Measurements from ENCODE around the gene NFAT5.
"Not testable (repeated sequence)": the region's sequence is repeated elsewhere in the genome, so short reads cannot be mapped to it uniquely, and the experiment has no call there.

NFAT5 gene

GRCh38 chr16:69565671-69566239 lies at the start of gene NFAT5:
TSS of gene NFAT5 (plus strand) at chr16:69565966. CDS start at chr16:69566302, 336 bp downstream.
- DNase-seq (ENCODE audit: low read depth) = peak; percentile 89

- not testable (repeated sequence) for DNase-seq (ENCODE audit: low read depth)
Observed at GRCh38 chr16:69517914-69518313, 47.9 kb upstream of the NFAT5 start.

GRCh38 chr16:69520413-69520799 lies 45.4 kb upstream of the NFAT5 start:
- no peak for DNase-seq (ENCODE audit: low read depth)

- DNase-seq (ENCODE audit: low read depth) = no peak
Observed at GRCh38 chr16:69520800-69521602, 44.8 kb upstream of the NFAT5 start.

GRCh38 chr16:69522041-69522578 lies 43.7 kb upstream of the NFAT5 start:
- DNase-seq (ENCODE audit: low read depth) = no peak

GRCh38 chr16:69522732-69523404 lies 42.9 kb upstream of the NFAT5 start:
- DNase-seq (ENCODE audit: low read depth) = no peak

- no peak for DNase-seq (ENCODE audit: low read depth)
Observed at GRCh38 chr16:69523566-69524305, 42.0 kb upstream of the NFAT5 start.

GRCh38 chr16:69526831-69527655 lies 38.7 kb upstream of the NFAT5 start:
- no peak for DNase-seq (ENCODE audit: low read depth)

GRCh38 chr16:69531988-69532387 lies 33.8 kb upstream of the NFAT5 start:
- DNase-seq (ENCODE audit: low read depth) = no peak

GRCh38 chr16:69532641-69533455 lies 32.9 kb upstream of the NFAT5 start:
- no peak for DNase-seq (ENCODE audit: low read depth)

- no peak for DNase-seq (ENCODE audit: low read depth)
Observed at GRCh38 chr16:69534720-69535119, 31.0 kb upstream of the NFAT5 start.

GRCh38 chr16:69535123-69536050 lies 30.4 kb upstream of the NFAT5 start:
- no peak for DNase-seq (ENCODE audit: low read depth)

- no peak for DNase-seq (ENCODE audit: low read depth)
Observed at GRCh38 chr16:69537706-69538080, 28.1 kb upstream of the NFAT5 start.

GRCh38 chr16:69538808-69539207 lies 27.0 kb upstream of the NFAT5 start:
- no peak for DNase-seq (ENCODE audit: low read depth)

GRCh38 chr16:69542974-69543373 lies 22.8 kb upstream of the NFAT5 start:
- DNase-seq (ENCODE audit: low read depth) = no peak

- no peak for DNase-seq (ENCODE audit: low read depth)
Observed at GRCh38 chr16:69544088-69544487, 21.7 kb upstream of the NFAT5 start.

GRCh38 chr16:69546663-69547062 lies 19.1 kb upstream of the NFAT5 start:
- not testable (repeated sequence) for DNase-seq (ENCODE audit: low read depth)

GRCh38 chr16:69553332-69553731 lies 12.4 kb upstream of the NFAT5 start:
- DNase-seq (ENCODE audit: low read depth) = no peak

- no peak for DNase-seq (ENCODE audit: low read depth)
Observed at GRCh38 chr16:69554495-69554894, 11.3 kb upstream of the NFAT5 start.
